ENCODE data around the gene RBMS1.

RBMS1 gene

GRCh38 chr2:160278101-160278878 is 215.3 kb downstream of the RBMS1 start:
- no peak for DNase-seq (ENCODE audit: low read depth)

- no peak for DNase-seq (ENCODE audit: low read depth)
Observed at GRCh38 chr2:160277151-160277550, 216.5 kb downstream of the RBMS1 start.

- no peak for DNase-seq (ENCODE audit: low read depth)
Observed at GRCh38 chr2:160275656-160276055, 218.0 kb downstream of the RBMS1 start.

GRCh38 chr2:160271171-160272086 is 222.2 kb downstream of the RBMS1 start:
- no peak for DNase-seq (ENCODE audit: low read depth)

- DNase-seq (ENCODE audit: low read depth), result no peak
Observed at GRCh38 chr2:160270571-160271113, 223.0 kb downstream of the RBMS1 start.

GRCh38 chr2:160269803-160270570 is 223.6 kb downstream of the RBMS1 start:
- peak; percentile 56 for DNase-seq (ENCODE audit: low read depth)

GRCh38 chr2:160269365-160269764 is 224.2 kb downstream of the RBMS1 start:
- DNase-seq (ENCODE audit: low read depth), result no peak

GRCh38 chr2:160268151-160268781 is 225.3 kb downstream of the RBMS1 start:
- no peak for DNase-seq (ENCODE audit: low read depth)

- DNase-seq (ENCODE audit: low read depth), result no peak
Observed at GRCh38 chr2:160267692-160268091, 225.9 kb downstream of the RBMS1 start.

GRCh38 chr2:160267022-160267421 is 226.6 kb downstream of the RBMS1 start:
- DNase-seq (ENCODE audit: low read depth), result no peak

GRCh38 chr2:160266037-160266551 is 227.5 kb downstream of the RBMS1 start:
- DNase-seq (ENCODE audit: low read depth), result no peak

GRCh38 chr2:160264308-160264707 is 229.3 kb downstream of the RBMS1 start:
- no peak for DNase-seq (ENCODE audit: low read depth)

GRCh38 chr2:160261732-160262131 is 231.9 kb downstream of the RBMS1 start:
- DNase-seq (ENCODE audit: low read depth), result no peak

- DNase-seq (ENCODE audit: low read depth), result no peak
Observed at GRCh38 chr2:160258492-160258805, 235.2 kb downstream of the RBMS1 start.

- no peak for DNase-seq (ENCODE audit: low read depth)
Observed at GRCh38 chr2:160257743-160258491, 235.7 kb downstream of the RBMS1 start.

GRCh38 chr2:160257041-160257742 is 236.4 kb downstream of the RBMS1 start:
- DNase-seq (ENCODE audit: low read depth), result no peak

GRCh38 chr2:160256507-160256906 is 237.1 kb downstream of the RBMS1 start:
- DNase-seq (ENCODE audit: low read depth), result no peak

GRCh38 chr2:160255408-160255807 is 238.2 kb downstream of the RBMS1 start:
- no peak for DNase-seq (ENCODE audit: low read depth)

- DNase-seq (ENCODE audit: low read depth), result no peak
Observed at GRCh38 chr2:160254189-160254762, 239.3 kb downstream of the RBMS1 start.

Measured in activated T-cell treated with anti-CD3 and anti-CD28 coated beads for 48 hours (primary cell).